GM12878 (cell line): ENCODE results near the gene RBM10. TPM values are rescaled to one million over a fixed set of nuclear protein-coding genes. Genes with fewer than 3 reads are reported as not detected.

Experiments used
- ATAC-seq: fragments of 200-7000 bp; cut with Tn5 transposase; 3 replicates; pipeline ENCODE4 v1.9.1; 2020; ENCODE audit warnings: mild to moderate bottlenecking, moderate library complexity
- BruUV-seq: library from RNA; stranded (reverse); fragments of 400-500 nt; replicated peaks from 2 replicates; lab custom pipeline; 2021; lab: Mats Ljungman, UMichigan
- CTCF ChIA-PET: fragments of 300-600 bp; sonication (Branson Sonifier 250); formaldehyde crosslinking; extraction: SDS; loops from one replicate; lab custom pipeline; 2021; ENCODE audit warnings: inconsistent platforms; lab: Yijun Ruan, JAX
- POLR2A ChIA-PET: fragments of 350-600 bp; formaldehyde crosslinking; extraction: SDS; loops from one replicate; lab custom pipeline; 2021; ENCODE audit warnings: inconsistent platforms; lab: Charles Lee
- RAD21 ChIA-PET: fragments of 300-600 bp; sonication (Branson Sonifier 250); formaldehyde crosslinking; loops from one replicate; lab custom pipeline; 2023; ENCODE audit warnings: antibody characterized with exemption; ENCODE audit not compliant: unreplicated experiment; lab: Charles Lee
- SMC1A ChIA-PET: fragments of 300-600 bp; sonication (Branson Sonifier 250); formaldehyde crosslinking; loops from one replicate; lab custom pipeline; 2023; ENCODE audit not compliant: unreplicated experiment, uncharacterized antibody; lab: Charles Lee
- DNase-seq: peaks from one replicate; pipeline ENCODE4 v3.0.0-alpha.2; 2011; ENCODE audit warnings: low read depth, low spot score
- FAIRE-seq: peaks from 3 replicates; lab custom pipeline; 2011; peaks lifted over from hg19 to GRCh38; lab: Jason Lieb, UNC
- H2AFZ ChIP-seq: 2 replicates; pipeline ENCODE4 v1.6.0; 2011; ENCODE audit warnings: low read depth, low read length, control low read depth; ENCODE audit not compliant: control insufficient read depth
- H3K27ac ChIP-seq: 2 replicates; pipeline ENCODE4 v1.5.1; 2011; ENCODE audit warnings: control low read depth; ENCODE audit not compliant: control insufficient read depth, insufficient read depth
- H3K27me3 ChIP-seq, 2 experiments: replicated peaks in 1 of 2; 2 replicates each; pipeline versions ENCODE4 v1.6.0 to v1.6.1; 2011; ENCODE audit warnings: low read length in 1 of 2; ENCODE audit not compliant: control insufficient read depth in 2 of 2, insufficient read depth in 2 of 2
- H3K36me3 ChIP-seq, 2 experiments: 2 replicates each; pipeline ENCODE4 v1.5.1; 2011; ENCODE audit warnings: low read length in 1 of 2; ENCODE audit not compliant: control insufficient read depth in 2 of 2, insufficient read depth in 2 of 2
- H3K4me1 ChIP-seq: 2 replicates; pipeline ENCODE4 v1.6.1; 2011; ENCODE audit warnings: mild to moderate bottlenecking, low read length, moderate library complexity, mixed read lengths; ENCODE audit not compliant: control insufficient read depth, insufficient read depth
- H3K4me2 ChIP-seq: 2 replicates; pipeline ENCODE4 v1.6.0; 2011; ENCODE audit warnings: control low read depth; ENCODE audit not compliant: control insufficient read depth, insufficient read depth
- H3K4me3 ChIP-seq: fragments of 200-600 bp; sonication (generic); 2 replicates; pipeline ENCODE4 v1.5.1; 2016
- H3K79me2 ChIP-seq: 2 replicates; pipeline ENCODE4 v1.6.0; 2011; ENCODE audit warnings: low read length; ENCODE audit not compliant: control insufficient read depth, insufficient read depth
- H3K9ac ChIP-seq: 2 replicates; pipeline ENCODE4 v1.8.0; 2011; ENCODE audit warnings: low read length, control low read depth, mixed read lengths; ENCODE audit not compliant: control insufficient read depth, insufficient read depth
- H3K9me3 ChIP-seq: replicated peaks from 3 replicates; pipeline ENCODE4 v1.5.1; 2011; ENCODE audit warnings: mild to moderate bottlenecking, low read length; ENCODE audit not compliant: control insufficient read depth, insufficient read depth
- H4K20me1 ChIP-seq: 2 replicates; pipeline ENCODE4 v1.6.0; 2011; ENCODE audit not compliant: control insufficient read depth, insufficient read depth
- ESRRA ChIP-seq: IDR thresholded peaks from 2 replicates; pipeline ENCODE4 v1.6.1; 2012; ENCODE audit warnings: mild to moderate bottlenecking, low read length, improper control_type of control experiment
- GABPA ChIP-seq: IDR thresholded peaks from 2 replicates; pipeline ENCODE4 v1.6.1; 2014; ENCODE audit warnings: antibody characterized with exemption, low read depth, mild to moderate bottlenecking, inconsistent platforms
- GATAD2B ChIP-seq: fragments of 450-650 bp; conservative IDR thresholded peaks from 2 replicates; pipeline ENCODE4 v1.6.1; 2017; ENCODE audit warnings: low read depth, mild to moderate bottlenecking, moderate library complexity
- IRF4 ChIP-seq: IDR thresholded peaks from 2 replicates; pipeline ENCODE4 v1.6.1; 2011; ENCODE audit warnings: low read depth, low read length
- NFYA ChIP-seq: IDR thresholded peaks from 2 replicates; pipeline ENCODE4 v1.6.1; 2011; ENCODE audit warnings: low read depth, mild to moderate bottlenecking, low read length, improper control_type of control experiment, borderline replicate concordance
- NFYB ChIP-seq: IDR thresholded peaks from 2 replicates; pipeline ENCODE4 v1.6.1; 2011; ENCODE audit warnings: low read depth, mild to moderate bottlenecking, low read length, improper control_type of control experiment, moderate library complexity; ENCODE audit not compliant: insufficient read depth
- PAX5 ChIP-seq: IDR thresholded peaks from 2 replicates; pipeline ENCODE4 v1.6.1; 2011; ENCODE audit warnings: low read depth, low read length, borderline replicate concordance
- PAX8 ChIP-seq: fragments of 450-650 bp; IDR thresholded peaks from 2 replicates; pipeline ENCODE4 v1.6.1; 2017; ENCODE audit warnings: mild to moderate bottlenecking, moderate library complexity
- POLR2A ChIP-seq: IDR thresholded peaks from 2 replicates; pipeline ENCODE4 v1.6.1; 2011; ENCODE audit warnings: low read depth, mild to moderate bottlenecking, low read length
- POLR2AphosphoS5 ChIP-seq: IDR thresholded peaks from 2 replicates; pipeline ENCODE4 v1.6.1; 2011; ENCODE audit warnings: mild to moderate bottlenecking, low read length, inconsistent platforms
- SPI1 ChIP-seq: IDR thresholded peaks from 2 replicates; pipeline ENCODE4 v1.6.1; 2011; ENCODE audit warnings: low read depth, mild to moderate bottlenecking, low read length, moderate library complexity, borderline replicate concordance; ENCODE audit not compliant: insufficient read depth
- WGBS: methylation state at CpG from one replicate; pipeline ENCODE4 v1.1.6; 2016; ENCODE audit warnings: low lambda C conversion rate; ENCODE audit not compliant: insufficient replicate concordance, insufficient coverage; ENCODE audit errors: missing lambda C conversion rate; 5-methylcytosine and 5-hydroxymethylcytosine counted together
- in situ Hi-C: fragments of 300-500 bp; cut with MboI; formaldehyde crosslinking; loops from 9 replicates; pipeline ENCODE4 v1.14.3; 2018; ENCODE audit warnings: mixed read lengths
- intact Hi-C: fragments of 100-400 bp; cut with micrococcal nuclease; formaldehyde crosslinking; loops from one replicate; pipeline ENCODE4 v1.14.2; 2022; ENCODE audit not compliant: unreplicated experiment
- polyA plus RNA-seq, 11 experiments: library from polyadenylated mRNA; depleted of rRNA in 4 of 11; unstranded in 6 of 11; stranded (reverse) in 5 of 11; fragments of >200 nt; fragmentation: Nextera tagmentation in 4 of 11; fragmentation: Illumina TruSeq in 1 of 11; extraction: Ambion mirVana in 4 of 11; extraction: Trizol in 1 of 11; gene quantifications; 1 replicate in 1 of 11; 2 replicates in 10 of 11; pipeline versions ENCODE4 v1.2.1 to v1.2.3, GENCODE V29; 2011 to 2016; ENCODE audit warnings: inconsistent platforms in 2 of 11, missing spikeins in 2 of 11, low read depth in 1 of 11
- total RNA-seq, 4 experiments: library from RNA; depleted of rRNA in 3 of 4; stranded (reverse); fragments of >200 nt in 3 of 4; fragmentation: Illumina TruSeq in 1 of 4; extraction: Trizol in 1 of 4; gene quantifications; 2 replicates each; pipeline versions ENCODE4 v1.2.1 to v1.2.3, GENCODE V29; 2013 to 2021
- TF ChIP-seq, protein P1 (sequence below): fragments of 450-650 bp; formaldehyde crosslinking; IDR thresholded peaks from 2 replicates; pipeline ENCODE4 v1.4.0; 2022; ENCODE audit warnings: mild to moderate bottlenecking, moderate library complexity

RBM10 gene
- total and polyA plus RNA-seq, 10 of the 15 experiments (the other 5 are each of a cell fraction or from before 2014, with no cell fraction given) = 1.4 to 60.0 (median 29.8) TPM

DNA sequence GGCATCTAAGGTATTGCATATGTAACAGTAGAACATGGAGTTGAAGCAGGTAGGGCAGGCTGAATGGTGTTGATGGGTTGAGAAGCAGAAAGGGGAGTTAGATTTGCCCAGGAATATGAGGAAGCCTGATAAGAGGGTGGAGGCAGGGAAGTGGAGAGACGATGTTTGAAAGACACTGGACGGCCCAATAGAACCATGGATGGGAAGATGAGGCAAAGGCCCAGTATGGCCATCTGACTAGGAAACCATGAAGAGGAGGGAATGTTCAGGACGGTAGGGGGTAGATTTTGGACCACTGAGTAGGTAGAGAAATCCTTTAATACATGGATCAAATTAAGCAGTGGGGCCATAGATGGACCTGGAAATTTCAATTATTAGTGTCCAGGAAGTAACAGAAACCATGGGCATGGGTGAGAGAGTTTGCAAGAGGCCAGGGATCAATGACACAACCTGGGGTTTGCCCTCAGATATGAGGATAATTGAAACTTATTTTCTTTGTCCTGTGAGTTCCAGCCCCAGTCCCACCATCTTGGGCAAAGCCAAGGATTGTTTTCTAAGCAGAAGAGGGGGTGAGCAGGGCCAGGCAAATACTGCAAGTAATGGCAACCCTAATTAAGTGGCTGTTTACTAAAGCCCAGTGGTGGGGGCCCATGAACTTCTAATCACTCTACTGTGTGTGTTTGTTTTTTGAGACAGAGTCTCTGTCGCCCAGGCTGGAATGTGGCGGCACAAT is 85.3 kb downstream of the RBM10 start:
- Histone ChIP-seq H3K79me2 (peaks cover 10% of the 10 kb centered on the region), H3K27me3 (no peaks in the 10 kb centered on the region), H3K9me3 (no peaks in the 10 kb centered on the region), H3K9ac (no peak overlapping the region), H3K27ac (no peak overlapping the region)
- SMC1A ChIA-PET = no interaction called here
- no TSS peak for BruUV-seq
- FAIRE-seq = no peak
- TF ChIP-seq NFYA (no peak), PAX5 (no peak), GABPA (no peak), POLR2A (peak; percentile 16; the same call in 1 of the 2 replicates), POLR2AphosphoS5 (peak; percentile 26; the same call in 1 of the 2 replicates)
- TF ChIP-seq, all 136 proteins: peak for 2
- intact Hi-C loops (loop anchor here (5.0 kb wide), 1 partner anchor 132 kb away; no protein-coding TSS in a partner anchor), in situ Hi-C loops (no loop called here)
- no peaks in the 10 kb centered on the region for H3K4me1 ChIP-seq
- H3K4me3 ChIP-seq = no peak overlapping the region
- no peak for ATAC-seq
- peaks cover 14 to 16% of the 10 kb centered on the region in 2 experiments; a peak in 3 of 4 replicates for H3K36me3 ChIP-seq
- RAD21 ChIA-PET = no interaction called here
- no peak overlapping the region for H3K4me2 ChIP-seq
- no peak for DNase-seq
- 98% methylated on average over 5 of the region's 5 CpGs for WGBS
- POLR2A ChIA-PET = no interaction called here
- no peaks in the 10 kb centered on the region for H4K20me1 ChIP-seq
- CTCF ChIA-PET = interaction anchor here (0.6 kb wide), 1 partner anchor 132 kb away, joined by 3 read pairs; no protein-coding TSS in a partner anchor
- no peak overlapping the region for H2AFZ ChIP-seq

DNA sequence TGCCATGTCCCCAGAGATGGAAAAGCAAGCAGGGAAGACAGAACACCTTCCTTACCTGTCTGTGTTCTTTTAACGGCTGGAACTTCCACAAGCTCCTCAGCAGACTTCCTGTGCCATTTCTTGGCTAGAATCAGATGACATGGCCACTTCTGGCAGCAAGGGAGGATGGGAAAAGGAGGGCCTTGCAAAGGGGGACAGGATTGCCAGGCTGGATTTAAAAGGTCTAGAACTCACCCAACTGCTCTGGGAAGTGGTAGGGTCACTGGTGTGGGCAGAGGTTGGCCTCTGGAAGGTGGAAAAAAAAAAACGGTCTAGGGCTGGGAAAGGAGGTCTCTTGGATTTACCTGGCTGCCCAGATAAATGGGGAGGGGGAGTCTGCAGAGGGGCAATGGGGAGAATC is 86.1 kb downstream of the RBM10 start:
- no peak overlapping the region for H3K9ac ChIP-seq
- FAIRE-seq (no peak), DNase-seq (no peak), ATAC-seq (no peak)
- no TSS peak for BruUV-seq
- H3K4me3 ChIP-seq = no peak overlapping the region
- no peaks in the 10 kb centered on the region for H4K20me1 ChIP-seq
- in situ Hi-C loops = no loop called here
- H3K4me1 ChIP-seq = no peaks in the 10 kb centered on the region
- ChIA-PET POLR2A (interaction anchor here (2.7 kb wide), 1 partner anchor 13 kb away, joined by 29 read pairs; the partner anchor contains the start of gene CDK16), SMC1A (no interaction called here), CTCF (interaction anchor here (0.6 kb wide), 1 partner anchor 131 kb away, joined by 3 read pairs; no protein-coding TSS in a partner anchor), RAD21 (no interaction called here)
- no peaks in the 10 kb centered on the region for H3K27me3 ChIP-seq
- H2AFZ ChIP-seq = no peak overlapping the region
- intact Hi-C loops = loop anchor here (5.0 kb wide), 1 partner anchor 131 kb away; no protein-coding TSS in a partner anchor
- no peaks in the 10 kb centered on the region for H3K9me3 ChIP-seq
- peaks cover 16% of the 10 kb centered on the region for H3K79me2 ChIP-seq
- no peak overlapping the region for H3K27ac ChIP-seq
- H3K4me2 ChIP-seq = no peak overlapping the region
- H3K36me3 ChIP-seq = peaks cover 10% of the 10 kb centered on the region in 2 experiments; a peak in 3 of 4 replicates
- 31% methylated on average over 2 of the region's 2 CpGs for WGBS
- no peak for TF ChIP-seq ESRRA
- TF ChIP-seq IRF4 = no peak
- TF ChIP-seq PAX8 = no peak
- TF ChIP-seq, protein P1, sequence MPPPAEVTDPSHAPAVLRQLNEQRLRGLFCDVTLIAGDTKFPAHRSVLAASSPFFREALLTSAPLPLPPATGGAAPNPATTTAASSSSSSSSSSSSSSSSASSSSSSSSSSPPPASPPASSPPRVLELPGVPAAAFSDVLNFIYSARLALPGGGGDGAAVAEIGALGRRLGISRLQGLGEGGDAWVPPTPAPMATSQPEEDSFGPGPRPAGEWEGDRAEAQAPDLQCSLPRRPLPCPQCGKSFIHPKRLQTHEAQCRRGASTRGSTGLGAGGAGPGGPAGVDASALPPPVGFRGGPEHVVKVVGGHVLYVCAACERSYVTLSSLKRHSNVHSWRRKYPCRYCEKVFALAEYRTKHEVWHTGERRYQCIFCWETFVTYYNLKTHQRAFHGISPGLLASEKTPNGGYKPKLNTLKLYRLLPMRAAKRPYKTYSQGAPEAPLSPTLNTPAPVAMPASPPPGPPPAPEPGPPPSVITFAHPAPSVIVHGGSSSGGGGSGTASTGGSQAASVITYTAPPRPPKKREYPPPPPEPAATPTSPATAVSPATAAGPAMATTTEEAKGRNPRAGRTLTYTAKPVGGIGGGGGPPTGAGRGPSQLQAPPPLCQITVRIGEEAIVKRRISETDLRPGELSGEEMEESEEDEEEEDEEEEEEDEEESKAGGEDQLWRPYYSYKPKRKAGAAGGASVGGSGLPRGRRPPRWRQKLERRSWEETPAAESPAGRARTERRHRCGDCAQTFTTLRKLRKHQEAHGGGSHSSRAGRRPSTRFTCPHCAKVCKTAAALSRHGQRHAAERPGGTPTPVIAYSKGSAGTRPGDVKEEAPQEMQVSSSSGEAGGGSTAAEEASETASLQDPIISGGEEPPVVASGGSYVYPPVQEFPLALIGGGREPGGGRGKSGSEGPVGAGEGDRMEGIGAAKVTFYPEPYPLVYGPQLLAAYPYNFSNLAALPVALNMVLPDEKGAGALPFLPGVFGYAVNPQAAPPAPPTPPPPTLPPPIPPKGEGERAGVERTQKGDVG (CRISPR knock-in tag) = no peak
- TF ChIP-seq GATAD2B = no peak
- no peak for TF ChIP-seq NFYB
- TF ChIP-seq SPI1 = no peak
